HG03575 (cell line): Measurements from ENCODE around the gene DAD1.
"Not testable (repeated sequence)": the region's sequence is repeated elsewhere in the genome, so short reads cannot be mapped to it uniquely, and the experiment has no call there.

Source experiments
- ATAC-seq: cut with Tn5 transposase; IDR thresholded peaks from one replicate; pipeline ENCODE4 v1.9.1; 2021; ENCODE audit not compliant: unreplicated experiment, insufficient number of reproducible peaks, low FRiP score; ENCODE audit errors: extremely low read depth

DAD1 gene

GRCh38 chr14:22556021-22556989 lies 32.7 kb downstream of the DAD1 start:
- peak; percentile 50 for ATAC-seq

DNA sequence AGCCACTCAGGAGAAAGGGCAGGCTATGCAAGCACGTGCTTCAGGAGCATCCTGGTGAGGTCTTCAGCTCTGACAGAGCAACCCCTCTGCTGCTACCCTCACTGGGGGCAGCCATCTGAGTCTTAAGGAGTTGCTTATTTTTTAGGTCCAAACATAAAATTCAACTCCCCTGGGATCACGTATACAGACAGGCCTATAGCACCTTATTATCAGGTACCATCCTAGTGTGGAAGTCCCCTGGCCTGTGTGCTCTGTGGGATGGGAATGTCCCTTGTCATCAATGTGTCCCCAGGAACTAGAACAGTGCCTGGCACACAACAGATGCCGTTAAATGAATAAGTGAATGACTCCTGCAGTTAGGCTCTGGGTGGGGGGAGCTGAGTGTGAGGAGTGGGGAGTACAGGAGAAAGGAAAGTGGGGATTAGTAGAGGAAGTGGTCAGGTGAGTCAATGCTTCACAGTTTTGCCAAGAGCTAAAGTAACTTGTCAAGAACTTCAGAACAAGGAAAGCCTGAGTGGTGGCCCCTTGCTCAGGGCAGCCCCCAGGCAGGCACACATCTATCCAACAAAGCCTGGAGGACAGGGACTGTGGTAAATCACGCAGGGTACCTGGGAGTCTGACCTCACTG lies 33.5 kb downstream of the DAD1 start:
- no peak for ATAC-seq

DNA sequence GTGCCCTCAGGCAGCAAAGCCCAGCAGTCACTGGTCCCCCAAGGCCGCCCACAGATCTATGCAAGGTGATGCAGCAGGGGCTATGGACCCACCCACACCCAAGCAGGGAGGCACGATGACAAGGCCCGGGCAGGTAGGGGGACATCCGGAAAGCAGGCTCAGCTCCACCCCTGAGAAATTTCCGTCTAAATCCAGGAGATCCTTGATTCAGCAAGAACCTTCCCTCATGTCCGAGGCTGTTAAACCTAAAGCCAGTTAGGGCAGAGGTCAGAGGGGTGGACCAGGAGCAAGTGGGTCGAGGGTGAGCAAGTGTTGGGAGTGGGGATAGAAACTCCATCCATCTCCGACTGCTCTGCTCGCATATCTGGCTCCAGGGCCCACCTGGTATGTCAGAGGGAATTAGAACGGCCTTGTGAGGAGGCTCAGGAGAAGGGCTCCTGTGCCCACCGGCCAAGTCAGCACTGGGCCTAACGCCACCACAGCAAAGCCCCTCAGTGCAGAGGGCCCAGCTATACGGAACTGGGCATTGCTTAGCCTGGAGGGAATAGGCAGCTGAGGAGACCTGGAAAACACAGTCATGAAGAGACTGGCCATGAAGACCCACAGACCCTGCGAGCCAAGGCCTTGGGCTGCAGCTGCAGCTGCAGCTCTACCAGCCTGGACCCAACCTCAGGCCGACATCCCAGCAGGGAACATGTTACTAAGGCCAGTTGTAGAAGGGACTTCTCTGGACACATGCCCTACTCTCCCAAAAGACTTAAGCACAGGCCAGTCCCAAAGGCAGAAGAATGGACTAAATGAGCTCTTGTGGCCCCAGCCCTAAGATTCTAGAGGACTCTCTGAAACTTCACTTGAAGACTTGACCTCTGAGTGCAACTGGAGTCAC lies 34.3 kb downstream of the DAD1 start:
- ATAC-seq, result no peak

GRCh38 chr14:22553861-22554497 lies 35.0 kb downstream of the DAD1 start:
- ATAC-seq, result not testable (repeated sequence)

DNA sequence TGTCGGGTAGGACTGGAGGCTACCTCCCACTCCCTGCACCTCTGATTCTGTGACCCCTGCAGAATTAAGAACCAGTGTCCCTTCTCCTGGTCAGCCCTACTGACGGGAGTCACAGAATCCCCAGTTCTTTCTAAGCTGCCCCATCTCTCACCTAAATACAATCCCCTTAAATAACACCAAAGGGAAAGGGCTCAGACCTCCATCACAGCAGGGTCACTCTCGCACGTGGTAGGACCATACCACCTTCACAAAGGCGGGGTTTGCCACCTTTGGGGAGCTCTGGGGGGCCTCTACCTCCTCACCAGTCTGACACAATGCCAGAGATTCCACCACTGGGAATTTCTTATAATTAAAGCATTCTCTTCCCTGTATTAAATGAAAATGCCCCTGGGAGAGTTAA lies 35.6 kb downstream of the DAD1 start:
- no peak for ATAC-seq

DNA sequence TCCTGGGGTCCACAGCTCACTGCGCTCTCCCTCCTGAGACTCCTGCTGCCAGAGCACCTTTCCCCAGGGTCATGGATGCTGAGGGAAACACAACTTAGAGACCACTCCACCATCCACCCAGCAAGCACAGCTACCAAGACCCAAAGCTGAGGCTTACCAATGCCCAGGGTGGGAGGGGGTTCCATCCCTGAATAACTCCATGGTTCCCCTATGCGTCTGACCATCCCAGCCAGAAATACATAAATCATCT lies 36.3 kb downstream of the DAD1 start:
- ATAC-seq, result no peak

DNA sequence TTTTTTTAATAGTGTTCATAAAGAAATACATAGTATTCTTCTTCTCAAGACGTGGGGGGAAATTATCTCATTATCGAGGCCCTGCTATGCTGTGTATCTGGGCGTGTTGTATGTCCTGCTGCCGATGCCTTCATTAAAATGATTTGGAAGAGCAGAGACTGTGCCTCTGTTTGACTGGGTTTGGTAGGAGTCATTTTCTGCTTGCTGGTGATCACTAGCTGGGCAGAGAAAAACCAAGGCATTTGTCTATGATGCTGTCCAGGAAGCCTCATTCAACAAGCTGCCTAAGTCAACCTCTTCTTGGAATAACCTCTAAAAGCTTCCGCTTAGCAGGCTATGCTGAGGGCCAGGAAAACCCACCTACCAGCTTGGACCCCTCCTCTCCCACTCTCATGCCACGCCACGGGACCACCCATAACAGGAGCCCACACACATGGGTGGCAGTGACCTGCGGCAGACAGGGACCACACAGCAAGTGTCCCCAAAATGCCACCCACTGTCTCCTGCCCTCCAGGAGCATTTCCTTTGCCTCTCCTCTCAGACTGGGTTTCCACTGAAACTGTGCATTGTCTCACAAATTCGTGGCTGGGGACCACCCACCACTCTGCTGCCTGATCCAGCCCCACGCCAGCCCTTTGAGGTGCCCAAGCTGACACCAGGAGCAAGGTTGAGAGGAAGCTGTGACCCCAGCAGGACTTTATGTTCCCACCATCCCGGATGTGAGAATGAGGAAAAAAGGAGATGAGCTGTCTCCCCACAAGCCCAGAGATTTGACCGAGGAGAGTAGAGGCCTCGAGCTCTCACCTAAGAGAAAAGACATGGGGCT lies 36.8 kb downstream of the DAD1 start:
- no peak for ATAC-seq

DNA sequence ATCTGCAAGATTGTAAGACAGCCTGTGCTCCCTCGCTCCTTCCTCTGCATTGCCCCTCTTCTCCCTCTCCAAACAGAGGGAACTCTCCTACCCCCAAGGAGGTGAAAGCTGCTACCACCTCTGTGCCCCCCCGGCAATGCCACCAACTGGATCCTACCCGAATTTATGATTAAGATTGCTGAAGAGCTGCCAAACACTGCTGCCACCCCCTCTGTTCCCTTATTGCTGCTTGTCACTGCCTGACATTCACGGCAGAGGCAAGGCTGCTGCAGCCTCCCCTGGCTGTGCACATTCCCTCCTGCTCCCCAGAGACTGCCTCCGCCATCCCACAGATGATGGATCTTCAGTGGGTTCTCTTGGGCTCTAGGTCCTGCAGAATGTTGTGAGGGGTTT lies 37.4 kb downstream of the DAD1 start:
- no peak for ATAC-seq

- no peak for ATAC-seq
Measured at GRCh38 chr14:22549981-22550673, 38.9 kb downstream of the DAD1 start.

DNA sequence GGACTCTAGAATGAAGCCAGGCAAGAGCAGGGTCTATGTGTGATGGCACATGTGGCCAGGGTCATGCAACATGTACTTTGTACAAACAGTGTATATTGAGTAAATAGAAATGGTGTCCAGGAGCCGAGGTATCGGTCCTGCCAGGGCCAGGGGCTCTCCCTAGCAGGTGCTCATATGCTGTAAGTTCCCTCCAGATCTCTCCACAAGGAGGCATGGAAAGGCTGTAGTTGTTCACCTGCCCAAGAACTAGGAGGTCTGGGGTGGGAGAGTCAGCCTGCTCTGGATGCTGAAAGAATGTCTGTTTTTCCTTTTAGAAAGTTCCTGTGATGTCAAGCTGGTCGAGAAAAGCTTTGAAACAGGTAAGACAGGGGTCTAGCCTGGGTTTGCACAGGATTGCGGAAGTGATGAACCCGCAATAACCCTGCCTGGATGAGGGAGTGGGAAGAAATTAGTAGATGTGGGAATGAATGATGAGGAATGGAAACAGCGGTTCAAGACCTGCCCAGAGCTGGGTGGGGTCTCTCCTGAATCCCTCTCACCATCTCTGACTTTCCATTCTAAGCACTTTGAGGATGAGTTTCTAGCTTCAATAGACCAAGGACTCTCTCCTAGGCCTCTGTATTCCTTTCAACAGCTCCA lies 39.6 kb downstream of the DAD1 start:
- no peak for ATAC-seq

DNA sequence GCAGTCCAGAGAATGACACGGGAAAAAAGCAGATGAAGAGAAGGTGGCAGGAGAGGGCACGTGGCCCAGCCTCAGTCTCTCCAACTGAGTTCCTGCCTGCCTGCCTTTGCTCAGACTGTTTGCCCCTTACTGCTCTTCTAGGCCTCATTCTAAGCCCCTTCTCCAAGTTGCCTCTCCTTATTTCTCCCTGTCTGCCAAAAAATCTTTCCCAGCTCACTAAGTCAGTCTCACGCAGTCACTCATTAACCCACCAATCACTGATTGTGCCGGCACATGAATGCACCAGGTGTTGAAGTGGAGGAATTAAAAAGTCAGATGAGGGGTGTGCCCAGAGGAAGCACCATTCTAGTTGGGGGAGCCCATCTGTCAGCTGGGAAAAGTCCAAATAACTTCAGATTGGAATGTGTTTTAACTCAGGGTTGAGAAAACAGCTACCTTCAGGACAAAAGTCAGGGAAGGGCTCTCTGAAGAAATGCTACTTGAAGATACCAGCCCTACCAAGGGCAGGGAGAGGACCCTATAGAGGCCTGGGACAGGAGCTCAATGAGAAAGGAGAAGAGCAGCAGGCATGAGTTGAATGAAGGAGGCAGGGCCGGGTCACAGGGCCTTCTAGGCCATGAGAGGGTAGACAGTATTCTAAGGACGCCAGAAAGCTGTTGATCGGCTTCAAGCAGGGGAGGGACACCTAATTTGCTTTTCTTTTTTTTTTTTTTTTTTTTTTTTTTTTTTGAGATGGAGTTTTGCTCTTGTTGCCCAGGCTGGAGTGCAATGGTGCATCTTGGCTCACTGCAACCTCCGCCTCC lies 40.9 kb downstream of the DAD1 start:
- ATAC-seq, result no peak

- ATAC-seq, result no peak
Measured at GRCh38 chr14:22547313-22547947, 41.6 kb downstream of the DAD1 start.

DNA sequence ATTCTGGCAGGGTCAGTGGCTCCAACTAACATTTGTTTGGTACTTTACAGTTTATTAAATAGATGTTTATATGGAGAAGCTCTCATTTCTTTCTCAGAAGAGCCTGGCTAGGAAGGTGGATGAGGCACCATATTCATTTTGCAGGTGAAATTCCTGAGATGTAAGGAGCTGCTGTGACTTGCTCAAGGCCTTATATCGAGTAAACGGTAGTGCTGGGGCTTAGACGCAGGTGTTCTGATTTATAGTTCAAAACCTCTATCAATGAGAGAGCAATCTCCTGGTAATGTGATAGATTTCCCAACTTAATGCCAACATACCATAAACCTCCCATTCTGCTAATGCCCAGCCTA lies 42.3 kb downstream of the DAD1 start:
- ATAC-seq, result no peak

GRCh38 chr14:22545842-22546721 lies 42.9 kb downstream of the DAD1 start:
- ATAC-seq, result no peak

DNA sequence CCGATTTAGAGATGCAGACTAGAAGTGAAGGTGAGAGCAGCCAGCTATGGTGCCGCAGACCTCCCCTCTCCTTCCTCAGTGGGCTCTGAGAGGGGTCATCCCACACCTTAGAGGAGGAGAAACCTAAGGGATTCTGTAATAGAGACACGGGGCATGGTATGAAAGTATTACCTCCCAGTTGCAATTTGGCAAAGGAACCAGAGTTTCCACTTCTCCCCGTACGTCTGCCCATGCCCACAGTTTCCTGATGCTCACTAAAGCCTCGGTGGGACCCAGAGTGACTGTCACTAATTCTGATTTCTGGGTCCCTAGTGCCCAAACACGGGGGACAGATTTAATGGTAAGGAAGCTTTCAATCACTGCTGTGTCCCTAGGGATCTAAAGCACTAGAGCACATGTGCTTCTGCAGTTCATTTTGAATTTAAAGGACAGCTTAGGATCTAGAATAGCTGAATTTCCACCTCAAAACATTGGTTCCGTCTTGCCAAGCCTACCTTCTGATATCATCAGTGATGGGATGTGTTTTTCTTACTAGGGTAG lies 44.1 kb downstream of the DAD1 start:
- no peak for ATAC-seq
